Left lung (tissue), 10 donors: Measurements from ENCODE around the gene ATP2A1. TPM values are rescaled to one million over a fixed set of nuclear protein-coding genes. Genes with fewer than 3 reads are reported as not detected.

Experiments used
- ATAC-seq: fragments of 200-7000 bp; cut with Tn5 transposase; one replicate; pipeline ENCODE4 v1.9.1; 2020; ENCODE audit warnings: moderate library complexity
- DNase-seq, 4 donors: peaks; one replicate each; pipeline ENCODE4 v3.0.0-alpha.2; 2013 to 2020
- H3K27ac ChIP-seq, 2 donors: fragments of 200-600 bp; sonication (generic) in 1 of 2; one replicate each; pipeline versions ENCODE4 v1.5.0 to v1.8.0; 2020 to 2021
- H3K27me3 ChIP-seq, 2 donors: fragments of 200-600 bp; sonication (generic) in 1 of 2; one replicate each; pipeline versions ENCODE4 v1.5.0 to v1.8.0; 2020 to 2021
- H3K36me3 ChIP-seq, 2 donors: fragments of 200-600 bp; sonication (generic) in 1 of 2; one replicate each; pipeline versions ENCODE4 v1.5.0 to v1.8.0; 2020 to 2021
- H3K4me1 ChIP-seq, 2 donors: fragments of 200-600 bp; one replicate each; pipeline ENCODE4 v1.8.0; 2021
- H3K4me3 ChIP-seq, 2 donors: fragments of 200-600 bp; sonication (generic) in 1 of 2; one replicate each; pipeline versions ENCODE4 v1.5.0 to v1.8.0; 2020 to 2021; ENCODE audit warnings: mild to moderate bottlenecking in 1 of 2
- H3K9me3 ChIP-seq, 2 donors: fragments of 200-600 bp; sonication (generic) in 1 of 2; one replicate each; pipeline versions ENCODE4 v1.5.0 to v1.8.0; 2020 to 2021
- intact Hi-C, 2 donors: fragments of 100-400 bp; cut with DNase I; formaldehyde crosslinking; loops; one replicate each; pipeline versions ENCODE4 v1.11.2 to v1.14.2; 2022
- polyA plus RNA-seq, 6 donors: library from polyadenylated mRNA; unstranded; fragments of 120-200 nt; gene quantifications; one replicate each; pipeline ENCODE4 v1.2.1, GENCODE V29; 2013; ENCODE audit not compliant: insufficient read length in 6 of 6
- total RNA-seq, 2 donors: library from RNA; stranded (reverse); fragmentation: NEBNext Ultra II Directional; extraction: Animal tissue kit (Norgen Biotek cat#: 25700); gene quantifications; one replicate each; pipeline ENCODE4 v1.2.1, GENCODE V29; 2021
- TF ChIP-seq, protein P1 (sequence below), 2 donors: fragments of 200-600 bp; sonication (generic) in 1 of 2; IDR thresholded peaks; one replicate each; pipeline versions ENCODE4 v1.5.0 to v1.8.0; 2021; ENCODE audit warnings: antibody characterized with exemption in 2 of 2
- donor health status: DM: no; HTN: yes; CAD: no.
- donor health status: DM: no; HTN: no; CAD: no.

The ATP2A1 gene
- total and polyA plus RNA-seq, 8 donors, result 0.38 to 3.1 (median 2.5) TPM

DNA sequence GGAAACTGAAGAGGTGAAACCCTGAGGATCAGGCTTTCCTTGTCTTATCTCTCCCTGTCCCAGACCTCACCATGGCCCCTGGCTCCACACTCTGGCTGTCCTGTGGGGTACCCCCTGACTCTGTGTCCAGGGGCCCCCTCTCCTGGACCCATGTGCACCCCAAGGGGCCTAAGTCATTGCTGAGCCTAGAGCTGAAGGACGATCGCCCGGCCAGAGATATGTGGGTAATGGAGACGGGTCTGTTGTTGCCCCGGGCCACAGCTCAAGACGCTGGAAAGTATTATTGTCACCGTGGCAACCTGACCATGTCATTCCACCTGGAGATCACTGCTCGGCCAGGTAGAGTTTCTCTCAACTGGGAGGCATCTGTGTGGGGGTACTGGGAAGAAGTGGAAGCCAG, 54.9 kb downstream of the ATP2A1 start:
- no peak for ATAC-seq
- Histone ChIP-seq H3K27ac (no peak overlapping the region), H3K4me1 (peaks cover 0 to 13% of the 10 kb centered on the region in 2 donors), H3K27me3 (no peaks in the 10 kb centered on the region), H3K9me3 (no peaks in the 10 kb centered on the region), H3K36me3 (no peaks in the 10 kb centered on the region), H3K4me3 (no peak overlapping the region)
- intact Hi-C loops, result loop anchor here in 1 of 2 donors (10.0 kb wide), 1 partner anchor 108 kb away; the partner anchor contains the start of gene ATXN2L
- TF ChIP-seq, protein P1, sequence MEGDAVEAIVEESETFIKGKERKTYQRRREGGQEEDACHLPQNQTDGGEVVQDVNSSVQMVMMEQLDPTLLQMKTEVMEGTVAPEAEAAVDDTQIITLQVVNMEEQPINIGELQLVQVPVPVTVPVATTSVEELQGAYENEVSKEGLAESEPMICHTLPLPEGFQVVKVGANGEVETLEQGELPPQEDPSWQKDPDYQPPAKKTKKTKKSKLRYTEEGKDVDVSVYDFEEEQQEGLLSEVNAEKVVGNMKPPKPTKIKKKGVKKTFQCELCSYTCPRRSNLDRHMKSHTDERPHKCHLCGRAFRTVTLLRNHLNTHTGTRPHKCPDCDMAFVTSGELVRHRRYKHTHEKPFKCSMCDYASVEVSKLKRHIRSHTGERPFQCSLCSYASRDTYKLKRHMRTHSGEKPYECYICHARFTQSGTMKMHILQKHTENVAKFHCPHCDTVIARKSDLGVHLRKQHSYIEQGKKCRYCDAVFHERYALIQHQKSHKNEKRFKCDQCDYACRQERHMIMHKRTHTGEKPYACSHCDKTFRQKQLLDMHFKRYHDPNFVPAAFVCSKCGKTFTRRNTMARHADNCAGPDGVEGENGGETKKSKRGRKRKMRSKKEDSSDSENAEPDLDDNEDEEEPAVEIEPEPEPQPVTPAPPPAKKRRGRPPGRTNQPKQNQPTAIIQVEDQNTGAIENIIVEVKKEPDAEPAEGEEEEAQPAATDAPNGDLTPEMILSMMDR (IDR thresholded peaks at IDR 0.05), result no peak
- DNase-seq, result no peak

DNA sequence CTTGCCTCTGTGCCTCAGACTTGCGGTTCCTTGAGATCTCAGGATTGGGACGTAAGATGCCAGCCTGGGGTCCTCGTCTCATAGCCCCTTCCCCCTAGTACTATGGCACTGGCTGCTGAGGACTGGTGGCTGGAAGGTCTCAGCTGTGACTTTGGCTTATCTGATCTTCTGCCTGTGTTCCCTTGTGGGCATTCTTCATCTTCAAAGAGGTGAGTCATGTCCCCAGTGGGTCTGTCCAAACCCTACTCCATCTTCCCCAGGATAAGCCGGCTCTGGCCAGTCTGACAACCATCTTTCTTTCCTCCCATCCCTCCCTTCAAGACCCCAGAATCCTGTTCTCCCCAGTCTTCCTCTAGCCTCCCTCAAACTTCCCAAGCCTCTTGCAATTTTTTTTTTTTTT, 57.1 kb downstream of the ATP2A1 start:
- Histone ChIP-seq H3K9me3 (no peaks in the 10 kb centered on the region), H3K27me3 (no peaks in the 10 kb centered on the region), H3K36me3 (no peaks in the 10 kb centered on the region), H3K4me3 (no peak overlapping the region), H3K27ac (no peak overlapping the region), H3K4me1 (peaks cover 0 to 13% of the 10 kb centered on the region in 2 donors)
- TF ChIP-seq, protein P1 (IDR thresholded peaks at IDR 0.05), result no peak
- DNase-seq (no peak), ATAC-seq (no peak)
- intact Hi-C loops, result loop anchor here in 1 of 2 donors (10.0 kb wide), 1 partner anchor 111 kb away; the partner anchor contains the start of gene ATXN2L

DNA sequence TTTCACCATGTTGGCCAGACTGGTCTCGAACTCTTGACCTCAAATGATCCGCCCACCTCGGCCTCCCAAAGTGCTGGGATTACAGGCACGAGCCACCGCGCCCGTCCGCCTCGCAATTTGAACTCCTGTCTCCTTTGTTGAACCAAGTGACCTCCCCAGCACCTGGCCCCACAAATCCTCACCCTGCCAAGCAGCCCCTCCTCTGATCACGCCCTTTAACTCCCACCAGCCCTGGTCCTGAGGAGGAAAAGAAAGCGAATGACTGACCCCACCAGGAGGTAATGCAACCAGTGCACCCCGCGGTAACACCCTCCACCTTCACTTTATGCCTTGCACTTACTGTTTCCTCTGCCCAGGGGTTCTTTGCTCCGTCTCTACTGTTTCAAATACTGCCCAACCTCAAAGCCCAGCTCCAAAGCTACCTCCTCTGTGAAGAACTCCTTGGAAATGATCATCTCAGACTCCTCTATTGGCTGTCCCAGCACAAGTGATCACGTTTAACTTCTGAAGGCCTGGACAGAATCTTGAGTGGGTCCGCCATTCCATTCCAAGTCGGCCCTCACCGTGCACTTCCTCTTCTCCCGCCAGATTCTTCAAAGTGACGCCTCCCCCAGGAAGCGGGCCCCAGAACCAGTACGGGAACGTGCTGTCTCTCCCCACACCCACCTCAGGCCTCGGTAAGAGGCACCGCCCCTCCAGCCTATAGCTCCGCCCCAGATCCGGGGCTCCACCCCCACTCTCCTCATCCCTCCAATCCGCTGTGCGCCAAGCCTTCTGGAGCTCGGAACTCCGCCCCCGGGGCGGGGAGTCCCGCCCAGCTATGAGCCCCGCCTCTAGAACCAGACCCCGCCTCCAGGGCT, 57.9 kb downstream of the ATP2A1 start:
- Histone ChIP-seq H3K4me1 (peaks cover 0 to 13% of the 10 kb centered on the region in 2 donors), H3K27me3 (no peaks in the 10 kb centered on the region), H3K36me3 (no peaks in the 10 kb centered on the region), H3K9me3 (no peaks in the 10 kb centered on the region), H3K4me3 (peak overlapping the region; percentile 16 to 27), H3K27ac (no peak overlapping the region)
- DNase-seq (peak in 3 of 4 donors; percentile 65 to 95 (median 89)), ATAC-seq (peak; percentile 99)
- intact Hi-C loops, result loop anchor here in 1 of 2 donors (10.0 kb wide), 1 partner anchor 111 kb away; the partner anchor contains the start of gene ATXN2L
- TF ChIP-seq, protein P1 (IDR thresholded peaks at IDR 0.05), result no peak

DNA sequence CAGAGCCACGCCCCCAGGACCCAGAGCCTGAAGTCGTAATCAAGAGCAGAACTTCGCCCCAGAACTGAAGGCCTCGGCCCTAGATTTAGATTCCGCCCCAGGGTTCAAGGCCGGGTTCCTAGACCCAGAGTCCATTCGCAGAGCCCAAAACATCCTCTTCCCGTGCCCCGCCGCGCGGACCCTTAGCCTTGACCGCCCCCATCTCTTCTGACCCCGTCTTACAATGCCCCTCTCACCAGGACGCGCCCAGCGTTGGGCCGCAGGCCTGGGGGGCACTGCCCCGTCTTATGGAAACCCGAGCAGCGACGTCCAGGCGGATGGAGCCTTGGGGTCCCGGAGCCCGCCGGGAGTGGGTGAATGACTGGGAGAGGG, 58.5 kb downstream of the ATP2A1 start:
- intact Hi-C loops, result loop anchor here in 1 of 2 donors (10.0 kb wide), 1 partner anchor 112 kb away; the partner anchor contains the start of gene ATXN2L
- Histone ChIP-seq H3K4me3 (peak overlapping the region in 1 of 2 donors; percentile 27), H3K4me1 (peaks cover 0 to 13% of the 10 kb centered on the region in 2 donors), H3K9me3 (no peaks in the 10 kb centered on the region), H3K27me3 (no peaks in the 10 kb centered on the region), H3K36me3 (no peaks in the 10 kb centered on the region), H3K27ac (no peak overlapping the region)
- TF ChIP-seq, protein P1 (IDR thresholded peaks at IDR 0.05), result no peak
- DNase-seq, result peak in 2 of 4 donors; percentile 32 to 80
- no peak for ATAC-seq

DNA sequence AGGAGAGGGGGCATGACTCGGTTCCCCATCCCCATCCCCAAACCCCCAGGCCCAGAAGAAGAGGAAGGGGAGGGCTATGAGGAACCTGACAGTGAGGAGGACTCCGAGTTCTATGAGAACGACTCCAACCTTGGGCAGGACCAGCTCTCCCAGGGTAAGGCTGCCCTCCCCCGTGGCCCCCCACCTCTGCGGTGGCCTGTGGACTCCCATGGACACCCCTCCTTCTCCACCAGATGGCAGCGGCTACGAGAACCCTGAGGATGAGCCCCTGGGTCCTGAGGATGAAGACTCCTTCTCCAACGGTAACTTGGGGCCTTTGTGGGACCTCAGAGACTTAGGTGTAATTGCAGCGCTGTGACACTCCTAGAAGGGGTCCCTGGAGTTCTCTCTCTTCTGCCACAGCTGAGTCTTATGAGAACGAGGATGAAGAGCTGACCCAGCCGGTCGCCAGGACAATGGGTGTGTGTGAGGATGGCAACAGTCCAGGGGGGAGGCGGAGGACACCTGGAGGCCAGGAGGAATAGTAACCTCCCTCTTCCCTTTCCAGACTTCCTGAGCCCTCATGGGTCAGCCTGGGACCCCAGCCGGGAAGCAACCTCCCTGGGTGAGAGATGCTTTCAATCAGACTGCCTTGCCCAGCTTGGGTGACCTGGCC, 59.1 kb downstream of the ATP2A1 start:
- DNase-seq (peak in 1 of 4 donors; percentile 36), ATAC-seq (no peak)
- Histone ChIP-seq H3K27ac (no peak overlapping the region), H3K4me1 (peaks cover 0 to 13% of the 10 kb centered on the region in 2 donors), H3K27me3 (no peaks in the 10 kb centered on the region), H3K4me3 (no peak overlapping the region), H3K9me3 (no peaks in the 10 kb centered on the region), H3K36me3 (no peaks in the 10 kb centered on the region)
- intact Hi-C loops, result loop anchor here in 1 of 2 donors (10.0 kb wide), 1 partner anchor 113 kb away; the partner anchor contains the start of gene ATXN2L
- TF ChIP-seq, protein P1 (IDR thresholded peaks at IDR 0.05), result no peak
